HG03064 (cell line): ENCODE data around the gene ZBTB7B.

Experiments
- ATAC-seq: cut with Tn5 transposase; IDR thresholded peaks from one replicate; pipeline ENCODE4 v1.9.1; 2021; ENCODE audit warnings: low read depth; ENCODE audit not compliant: unreplicated experiment

Gene ZBTB7B

DNA sequence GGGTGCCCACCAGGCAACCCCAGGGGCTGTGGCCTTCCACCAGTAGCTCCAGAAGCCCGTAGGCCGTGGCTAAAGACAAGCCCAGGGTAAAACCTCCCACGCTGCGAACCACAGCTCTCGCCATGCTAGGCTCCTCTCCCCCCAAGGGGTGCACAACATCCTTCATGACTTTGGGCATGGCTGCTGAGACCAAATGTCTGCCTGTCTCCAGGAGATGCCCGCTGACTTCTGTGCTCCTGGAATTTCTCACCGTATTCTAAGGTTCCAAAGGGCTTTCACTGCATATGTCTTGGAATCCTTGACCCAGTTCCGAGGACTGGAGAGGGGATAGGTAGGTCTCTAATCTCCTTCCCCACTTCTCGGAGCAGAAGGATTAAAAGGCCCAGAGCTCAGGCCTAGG is 30.9 kb downstream of the ZBTB7B start, which contains the start of the genes DCST1 and DCST2:
DCST1 (plus strand) TSS at position 301 of the 400 bp plus-strand sequence. CDS start 213 bp downstream, outside the sequence.
DCST2 (minus strand) TSS at position 258 of the 400 bp plus-strand sequence; CDS start at position 178, 80 bp downstream.
- ATAC-seq: no peak

DNA sequence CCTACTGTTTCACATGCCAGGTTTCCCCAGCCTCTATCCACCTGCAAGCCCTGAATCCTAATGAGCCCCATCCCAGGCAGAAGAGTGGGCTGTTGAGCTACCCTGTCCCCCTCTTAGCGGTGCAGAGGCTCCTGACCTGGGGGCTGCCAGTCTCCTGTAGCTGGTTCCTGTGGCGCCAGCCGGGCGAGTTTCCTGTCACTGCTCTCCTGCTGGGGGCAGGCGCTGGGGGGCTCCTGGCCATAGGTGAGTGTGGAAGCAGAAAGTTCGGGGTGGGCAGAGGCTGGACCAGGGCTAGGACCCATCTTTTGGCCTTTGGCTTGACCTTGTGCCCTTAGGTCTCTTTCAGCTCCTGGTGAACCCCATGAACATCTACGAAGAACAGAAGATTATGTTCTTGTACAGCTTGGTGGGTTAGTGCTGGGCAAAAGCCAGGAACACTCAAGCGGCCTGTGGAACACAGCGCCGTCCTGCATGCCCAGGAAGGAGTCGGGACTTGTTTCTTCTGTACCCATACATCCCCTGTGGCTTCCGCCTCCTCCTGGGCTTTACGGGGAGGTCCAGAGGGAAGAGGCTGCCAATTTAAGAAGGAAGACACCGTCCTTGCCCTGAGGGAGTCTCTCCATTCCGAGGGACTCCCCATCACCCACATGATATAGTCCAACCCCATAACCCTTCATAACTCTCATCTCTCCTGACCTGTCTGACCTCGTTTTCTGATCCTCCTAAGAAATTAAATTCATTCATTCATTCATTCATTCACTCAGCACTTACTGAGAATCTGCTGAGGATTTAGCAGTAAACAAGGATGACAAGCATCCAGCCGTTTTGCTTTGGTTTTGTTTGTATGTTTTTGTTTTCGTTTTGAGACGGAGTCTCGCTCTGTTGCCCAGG is 32.0 kb downstream of the ZBTB7B start:
- no peak for ATAC-seq

DNA sequence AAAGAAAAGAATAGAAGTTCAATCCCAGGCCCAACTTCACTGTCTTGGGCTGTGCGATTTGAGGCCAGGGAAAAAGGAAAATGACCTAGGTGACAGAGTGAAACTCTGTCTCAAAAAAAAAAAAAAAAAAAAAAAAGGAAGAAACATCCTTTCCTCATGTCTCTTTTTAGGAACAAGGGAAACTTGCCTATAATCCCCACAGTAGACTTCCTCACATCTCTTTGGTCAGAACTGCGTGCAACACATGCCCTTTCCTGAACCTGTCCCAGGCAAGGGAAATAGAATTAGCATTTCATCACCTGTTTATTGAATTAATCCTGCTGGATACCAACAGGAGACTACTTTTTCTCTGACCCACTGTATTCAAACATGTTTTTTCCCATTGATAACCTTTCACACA is 33.3 kb downstream of the ZBTB7B start:
- no peak for ATAC-seq

DNA sequence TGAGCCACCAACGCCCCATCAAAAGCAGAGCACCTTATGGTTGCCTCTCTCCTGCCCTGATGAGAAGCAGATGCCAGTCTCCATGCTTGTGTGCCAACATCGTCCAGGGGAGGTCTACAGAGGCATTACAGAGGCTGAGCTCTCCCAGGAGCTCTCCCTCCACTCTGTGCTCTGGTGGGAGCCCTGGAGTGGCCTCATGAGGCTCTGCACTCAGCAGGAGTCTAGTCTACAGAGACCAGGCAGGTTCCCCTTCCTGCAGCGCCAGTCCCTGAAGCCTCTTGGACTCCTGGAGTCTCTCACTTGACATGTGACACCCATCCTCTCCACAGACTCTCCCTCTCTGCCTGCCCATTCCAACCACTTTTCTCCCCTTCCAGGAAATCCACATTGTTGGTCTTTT is 34.4 kb downstream of the ZBTB7B start:
- no peak for ATAC-seq

DNA sequence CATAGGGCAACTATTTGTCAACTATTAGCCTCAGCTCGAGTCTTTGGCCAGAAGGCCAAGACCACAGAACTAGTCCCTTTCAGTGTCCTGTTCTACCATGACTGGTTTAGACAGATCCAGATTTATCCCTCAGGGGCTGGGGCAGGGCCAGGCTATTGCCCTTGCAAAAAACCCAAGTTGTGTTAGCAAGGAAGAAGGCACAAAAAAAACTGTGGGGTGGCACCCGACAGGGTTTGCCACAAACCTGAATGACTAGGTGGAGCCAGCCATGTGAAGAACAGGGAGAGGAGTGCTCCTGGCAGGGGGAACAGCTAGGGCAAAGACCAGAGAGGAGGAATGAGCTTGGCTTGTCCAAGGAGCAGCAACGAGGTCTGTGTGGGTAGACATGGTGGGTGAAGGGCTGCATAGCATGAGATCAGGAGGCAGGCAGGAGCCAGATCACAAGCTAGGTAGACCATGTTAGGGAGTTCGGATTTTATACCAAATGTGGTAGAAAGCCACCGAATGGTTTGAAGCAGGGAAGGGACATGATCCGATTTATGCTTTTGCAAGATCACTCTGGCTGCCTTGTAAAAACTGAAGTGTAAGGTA is 35.3 kb downstream of the ZBTB7B start:
- no peak for ATAC-seq

DNA sequence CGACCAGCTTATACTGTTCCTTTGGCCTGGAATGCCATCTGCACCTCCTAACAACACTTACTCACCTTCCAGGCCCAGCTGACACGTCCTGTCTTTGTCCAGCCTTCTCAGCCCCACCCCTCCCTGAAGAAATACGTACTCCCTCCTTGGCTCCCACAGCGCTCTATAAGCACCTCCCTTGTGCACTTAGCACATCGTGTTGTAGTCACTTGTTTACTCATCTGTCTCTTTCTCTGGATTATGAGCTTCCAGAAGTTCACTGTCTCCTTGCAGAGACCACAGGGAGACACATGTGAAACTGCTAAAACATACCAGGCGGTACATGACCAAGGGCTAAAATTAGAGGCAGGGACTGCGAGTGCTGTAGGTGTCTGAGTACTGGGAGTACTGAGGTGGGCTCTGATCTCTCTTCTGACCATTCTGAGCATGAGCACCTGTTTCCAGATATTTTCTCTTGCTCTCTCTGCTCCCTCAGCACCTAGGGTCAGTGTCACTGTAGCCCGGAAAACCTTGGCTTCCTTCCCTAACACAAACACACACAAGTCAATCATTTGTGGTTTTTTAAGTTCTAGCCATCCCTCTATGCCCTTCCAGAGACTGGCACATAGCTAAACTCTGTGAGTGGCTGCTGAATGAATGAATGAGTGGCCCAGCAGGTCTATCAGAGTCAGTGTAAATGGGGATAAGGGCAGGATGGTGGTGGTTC is 36.2 kb downstream of the ZBTB7B start:
- ATAC-seq: no peak

DNA sequence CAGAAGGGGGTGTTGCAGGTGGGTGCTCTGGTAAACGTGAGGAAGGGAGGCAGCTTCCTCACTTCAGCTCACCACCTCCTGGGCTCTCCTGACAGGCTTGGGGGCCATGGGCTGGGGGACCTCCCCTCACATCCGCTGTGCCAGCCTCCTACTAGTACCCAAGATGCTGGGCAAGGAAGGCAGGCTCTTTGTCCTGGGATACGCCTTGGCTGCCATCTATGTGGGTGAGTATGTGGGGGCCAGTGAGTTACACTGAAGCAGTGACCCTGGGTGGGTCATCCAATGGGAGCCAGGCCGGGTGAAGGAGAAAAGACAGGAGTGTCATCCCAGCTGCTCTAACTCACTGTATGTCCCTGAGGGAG is 36.7 kb downstream of the ZBTB7B start:
- ATAC-seq: no peak

DNA sequence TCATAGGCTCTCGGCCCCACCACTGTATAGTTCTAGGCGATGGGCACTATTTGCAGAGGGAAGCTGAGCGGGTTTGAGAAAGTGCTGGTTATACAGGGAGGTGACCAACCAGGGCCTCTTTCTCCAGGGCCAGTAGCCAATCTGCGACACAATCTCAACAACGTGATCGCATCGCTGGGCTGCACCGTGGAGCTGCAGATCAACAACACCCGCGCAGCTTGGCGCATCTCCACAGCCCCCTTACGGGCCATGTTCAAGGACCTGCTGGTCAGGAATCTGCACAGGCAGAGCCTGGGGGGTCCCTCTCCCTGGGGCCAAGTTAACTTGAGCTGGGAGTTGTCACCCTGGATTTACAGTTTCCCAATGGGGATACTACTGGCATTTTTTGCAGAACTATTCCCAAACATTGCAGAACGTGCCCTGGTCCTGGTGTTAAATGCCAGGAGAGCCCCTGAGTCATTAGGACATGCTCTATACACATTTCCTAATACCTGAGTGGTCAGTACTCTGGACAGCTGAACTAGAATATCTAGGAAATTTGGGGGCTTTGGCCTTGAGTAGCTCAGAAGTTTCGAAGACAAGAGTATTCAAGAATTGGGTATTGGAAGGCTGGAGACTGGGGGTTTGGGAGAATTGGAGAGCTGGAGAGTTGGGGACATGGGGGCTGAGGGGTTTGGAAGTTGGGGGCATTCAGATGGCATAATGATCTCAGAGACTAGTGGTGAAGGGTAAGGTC is 37.9 kb downstream of the ZBTB7B start:
- ATAC-seq: no peak

DNA sequence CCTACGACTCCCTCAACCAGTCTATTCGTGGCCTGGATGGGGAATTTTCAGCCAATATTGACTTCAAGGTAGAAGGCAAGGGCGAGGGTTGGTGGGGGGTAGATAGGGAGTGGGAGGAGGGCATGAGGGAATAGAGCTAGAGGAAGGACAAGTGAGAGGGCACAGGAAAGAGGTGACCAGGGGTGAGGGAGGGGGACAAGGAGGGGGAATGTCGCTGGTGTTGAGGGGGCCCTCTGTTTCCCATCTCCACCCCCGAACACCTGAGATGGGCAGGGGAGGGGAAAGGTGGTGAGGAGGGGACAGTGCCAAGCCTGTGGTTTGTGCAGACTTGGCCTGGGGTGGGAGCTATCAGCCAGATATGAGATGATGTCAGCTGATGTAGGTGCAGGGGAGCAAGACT is 40.2 kb downstream of the ZBTB7B start:
- ATAC-seq: no peak

DNA sequence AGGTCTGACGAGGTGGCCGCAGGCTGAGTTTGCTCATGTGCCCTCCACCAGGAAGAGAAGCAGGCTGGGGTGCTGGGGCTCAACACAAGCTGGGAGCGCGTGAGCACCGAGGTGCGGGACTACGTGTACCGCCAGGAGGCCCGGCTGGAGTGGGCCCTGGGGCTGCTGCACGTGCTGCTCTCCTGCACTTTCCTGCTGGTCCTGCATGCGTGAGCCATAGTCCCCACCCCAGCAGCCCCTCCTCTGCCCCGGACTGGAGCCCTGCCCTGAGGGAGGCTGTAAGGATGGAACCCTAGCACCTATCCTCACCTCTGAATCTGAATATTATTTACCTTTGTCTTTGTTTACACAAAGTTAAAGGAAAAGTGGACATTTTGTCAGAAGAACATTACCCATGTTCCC is 40.7 kb downstream of the ZBTB7B start:
- ATAC-seq: no peak

DNA sequence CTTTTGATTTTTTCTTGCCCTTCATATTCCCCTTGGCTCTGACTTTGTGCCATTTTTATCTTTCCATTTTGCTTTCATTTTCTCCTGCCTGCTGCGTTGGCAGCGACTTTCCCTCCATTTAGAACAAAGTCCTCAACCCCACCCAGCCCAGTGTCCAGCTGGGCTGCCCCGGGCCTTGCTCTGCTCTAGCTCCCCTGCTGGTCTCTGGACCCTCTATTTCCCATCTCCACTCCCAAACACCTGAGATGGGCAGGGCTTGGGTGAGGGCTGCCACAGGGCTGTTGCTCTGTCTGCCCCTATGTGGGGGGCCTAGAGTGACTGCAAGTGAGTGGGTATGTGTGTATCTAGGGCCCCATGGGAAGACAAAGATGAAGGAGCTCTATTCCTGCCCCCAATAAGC is 41.2 kb downstream of the ZBTB7B start:
- ATAC-seq: no peak

DNA sequence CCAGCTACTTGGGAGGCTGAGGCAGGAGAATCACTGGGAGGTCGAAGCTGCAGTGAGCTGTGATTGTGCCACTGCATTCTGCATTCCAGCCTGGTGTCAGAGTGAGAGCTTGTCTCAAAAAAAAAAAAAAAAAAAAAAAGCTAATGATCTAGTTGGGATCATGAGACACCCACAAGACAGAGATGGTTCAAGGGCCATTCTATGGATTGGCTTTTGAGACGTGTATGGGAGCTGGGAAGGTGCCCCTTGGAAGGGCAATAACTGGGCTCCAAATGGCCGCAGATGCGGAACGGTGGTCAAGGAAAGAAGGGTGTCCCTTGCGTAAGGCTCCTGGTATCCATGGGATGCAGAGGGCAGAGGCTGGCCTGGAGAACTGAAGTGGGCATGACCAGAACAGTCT is 41.8 kb downstream of the ZBTB7B start:
- ATAC-seq: no peak

DNA sequence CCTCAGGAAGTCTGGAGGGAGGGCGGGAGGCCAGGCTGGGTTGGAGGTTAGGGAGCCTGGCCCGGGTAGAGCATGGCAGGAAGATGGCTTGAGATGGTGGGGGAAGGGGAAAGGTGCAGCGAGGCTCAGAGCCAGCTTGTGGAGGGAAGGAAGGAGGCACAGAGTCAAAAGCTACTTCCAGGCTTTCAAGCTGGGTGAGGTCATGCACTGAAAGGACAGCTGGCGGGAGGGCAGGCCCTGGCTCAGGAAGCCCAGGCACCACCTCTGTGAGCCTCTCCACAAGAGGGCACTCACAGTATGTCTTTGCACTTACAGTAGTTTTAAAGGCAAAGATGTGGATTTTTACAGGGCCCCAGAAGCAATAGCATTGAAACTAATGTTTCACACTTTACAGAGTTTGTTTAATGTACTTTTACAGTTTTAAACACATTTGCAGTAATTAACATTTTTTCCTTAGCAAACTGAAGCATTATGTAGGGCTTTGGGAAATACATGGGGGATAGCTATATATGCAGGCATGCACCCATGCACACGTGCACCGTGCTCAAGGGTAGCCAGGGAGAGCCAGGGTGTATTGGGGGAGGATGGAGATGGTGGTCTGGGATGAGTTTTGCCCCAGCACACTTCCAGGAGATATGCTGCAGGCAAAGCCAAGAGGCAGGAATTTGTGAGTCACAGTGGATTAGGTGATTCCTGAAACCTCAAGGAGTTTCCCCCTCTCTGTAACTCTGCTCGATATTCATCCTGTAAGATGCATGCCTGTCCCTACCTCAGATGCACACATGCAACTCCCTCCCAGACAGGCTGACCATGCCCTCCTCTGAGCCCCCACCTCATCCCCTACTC is 42.4 kb downstream of the ZBTB7B start:
- no peak for ATAC-seq

DNA sequence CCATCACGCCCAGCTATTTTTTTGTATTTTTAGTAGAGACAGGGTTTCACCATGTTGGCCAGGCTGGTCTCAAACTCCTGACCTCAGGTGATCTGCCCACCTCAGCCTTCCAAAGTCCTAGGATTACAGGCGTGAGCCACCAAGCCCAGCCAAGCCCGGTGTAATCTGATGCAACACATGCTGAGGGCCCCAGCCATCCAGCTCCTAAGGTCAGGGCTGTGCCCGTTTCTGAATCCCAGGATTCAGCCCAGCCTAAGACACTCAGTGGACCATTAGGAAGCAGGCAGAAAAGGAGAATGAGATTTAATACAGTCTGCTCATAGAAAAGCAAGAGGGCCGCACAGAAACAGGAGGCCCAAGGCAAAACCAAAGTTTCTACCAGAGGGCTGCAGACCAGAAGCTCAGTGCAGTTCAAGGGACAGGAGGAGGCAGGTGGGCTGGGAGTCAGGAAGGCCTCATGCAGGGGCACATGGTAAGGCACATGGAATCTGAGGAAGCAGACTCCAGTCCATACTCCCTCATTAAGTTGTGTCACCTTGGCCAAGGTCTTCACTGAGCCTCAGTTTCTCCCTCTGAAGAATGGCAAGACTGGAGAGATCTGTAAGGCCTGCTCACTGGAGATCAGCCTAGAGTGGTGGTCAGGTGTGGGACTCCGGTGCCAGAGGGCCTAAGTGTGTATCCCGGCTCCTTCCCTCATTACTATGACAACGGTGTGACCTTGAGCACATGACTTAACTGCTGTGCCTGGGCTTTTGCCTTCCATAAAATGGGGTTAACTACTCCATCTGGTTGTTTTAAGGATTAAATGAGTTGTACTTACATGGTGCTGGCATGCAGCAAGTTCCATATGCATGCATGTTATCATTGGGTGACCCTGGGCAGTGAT is 46.1 kb downstream of the ZBTB7B start:
- no peak for ATAC-seq

DNA sequence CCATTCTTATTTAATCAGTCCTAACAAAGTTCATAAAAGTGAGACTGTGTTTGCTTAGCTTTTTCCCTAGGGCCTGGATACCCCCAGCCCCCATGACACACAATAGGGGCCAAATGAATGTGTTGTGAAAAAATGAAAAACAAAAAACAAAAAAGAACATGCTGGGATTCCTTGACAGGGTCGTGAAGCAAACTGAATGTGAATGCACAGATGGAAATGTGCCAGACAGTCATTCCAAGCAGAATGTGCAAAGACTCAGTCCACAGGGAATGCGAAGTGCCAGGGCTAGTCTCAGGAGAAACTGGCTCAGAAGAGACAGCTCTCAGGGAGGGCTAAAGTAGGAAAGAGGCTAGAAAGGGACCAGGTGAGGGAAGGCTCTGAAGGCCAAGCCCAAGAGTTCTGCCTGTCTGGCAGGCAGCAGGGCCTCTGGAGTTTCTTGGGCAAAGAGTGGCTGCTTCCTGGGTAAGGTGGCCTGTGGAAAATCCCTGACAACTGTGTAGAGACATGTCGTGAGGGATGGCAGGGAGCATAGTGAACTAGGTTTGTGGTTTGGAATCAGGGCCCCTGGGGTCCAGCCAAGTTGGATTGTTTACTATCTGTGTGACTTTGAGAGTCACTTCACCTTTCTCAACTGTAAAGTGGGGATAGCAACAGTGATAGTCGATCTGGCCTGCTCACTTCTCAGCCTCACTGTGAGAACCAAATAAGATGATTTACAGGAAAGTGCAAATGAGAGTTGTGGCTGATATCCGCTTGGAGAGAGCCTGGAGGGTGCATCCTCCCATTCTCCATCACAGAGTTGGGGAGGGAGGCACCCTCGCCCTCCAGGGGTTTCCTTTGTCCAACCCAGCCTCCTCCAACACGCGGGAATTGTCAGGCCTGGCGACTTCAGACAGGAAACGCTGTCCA is 47.3 kb downstream of the ZBTB7B start:
- ATAC-seq: no peak

DNA sequence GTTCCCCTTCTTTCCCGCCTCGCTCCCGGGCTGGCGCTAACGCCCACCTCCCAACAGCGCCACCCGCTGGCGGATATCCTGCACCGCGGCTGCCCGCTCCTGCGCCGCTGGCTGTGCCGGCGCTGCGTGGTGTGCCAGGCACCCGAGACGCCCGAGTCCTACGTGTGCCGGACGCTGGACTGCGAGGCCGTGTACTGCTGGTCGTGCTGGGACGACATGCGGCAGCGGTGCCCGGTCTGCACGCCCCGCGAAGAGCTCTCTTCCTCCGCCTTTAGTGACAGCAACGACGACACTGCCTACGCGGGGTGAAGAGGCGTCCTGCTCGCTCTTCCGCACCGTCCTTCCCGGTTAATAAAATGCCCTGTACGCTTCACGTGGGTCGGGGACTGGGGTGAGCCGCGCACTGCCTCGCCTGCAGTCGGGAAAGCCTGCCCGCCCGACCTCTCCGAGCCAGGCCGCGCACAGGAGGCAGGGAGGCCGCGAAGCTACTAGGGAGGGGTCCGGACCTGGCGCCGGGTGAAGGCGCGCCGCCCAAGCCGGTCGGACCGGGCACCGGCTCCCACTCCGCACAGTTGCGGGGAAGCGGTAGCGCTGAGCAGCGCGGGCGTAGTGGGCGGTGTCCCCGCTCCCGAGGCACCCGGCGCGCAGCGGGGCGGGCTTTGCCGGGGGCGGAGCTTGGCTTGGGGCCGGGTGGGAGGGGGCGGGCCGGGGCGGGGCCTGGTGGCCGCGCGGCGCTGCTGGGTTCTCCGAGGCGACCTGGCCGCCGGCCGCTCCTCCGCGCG is 48.1 kb downstream of the ZBTB7B start, which contains the start of gene ADAM15:
ADAM15 (plus strand) TSS at position 757 of the 782 bp plus-strand sequence. CDS start 71 bp downstream, outside the sequence.
- peak; percentile 56 for ATAC-seq

DNA sequence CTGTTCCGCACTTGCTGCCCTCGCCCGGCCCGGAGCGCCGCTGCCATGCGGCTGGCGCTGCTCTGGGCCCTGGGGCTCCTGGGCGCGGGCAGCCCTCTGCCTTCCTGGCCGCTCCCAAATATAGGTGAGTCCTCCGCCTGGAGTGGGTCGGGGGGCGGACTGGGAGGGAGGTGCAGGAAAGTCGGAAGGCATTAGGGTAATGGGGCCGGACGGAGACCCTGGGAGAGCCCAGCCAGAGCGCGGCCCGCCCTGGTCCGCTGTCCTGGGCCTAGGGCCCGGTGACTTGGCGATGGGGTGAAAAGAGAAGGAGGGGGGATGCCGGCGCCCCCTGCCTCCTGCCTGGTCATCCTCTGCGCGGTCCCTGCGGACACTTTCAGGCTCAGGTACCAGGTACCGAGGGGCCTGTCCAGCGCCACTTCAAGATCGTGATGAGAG is 48.8 kb downstream of the ZBTB7B start:
- ATAC-seq: peak; percentile 2
